ENCODE results near the gene NUP214. TPM values are rescaled to one million over a fixed set of nuclear protein-coding genes. Genes with fewer than 3 reads are reported as not detected.

The NUP214 gene
- total and polyA plus RNA-seq, 2 of the 8 experiments (the other 6 are each of a cell fraction or from before 2014, with no cell fraction given), result 28.6 to 50.2 TPM

DNA sequence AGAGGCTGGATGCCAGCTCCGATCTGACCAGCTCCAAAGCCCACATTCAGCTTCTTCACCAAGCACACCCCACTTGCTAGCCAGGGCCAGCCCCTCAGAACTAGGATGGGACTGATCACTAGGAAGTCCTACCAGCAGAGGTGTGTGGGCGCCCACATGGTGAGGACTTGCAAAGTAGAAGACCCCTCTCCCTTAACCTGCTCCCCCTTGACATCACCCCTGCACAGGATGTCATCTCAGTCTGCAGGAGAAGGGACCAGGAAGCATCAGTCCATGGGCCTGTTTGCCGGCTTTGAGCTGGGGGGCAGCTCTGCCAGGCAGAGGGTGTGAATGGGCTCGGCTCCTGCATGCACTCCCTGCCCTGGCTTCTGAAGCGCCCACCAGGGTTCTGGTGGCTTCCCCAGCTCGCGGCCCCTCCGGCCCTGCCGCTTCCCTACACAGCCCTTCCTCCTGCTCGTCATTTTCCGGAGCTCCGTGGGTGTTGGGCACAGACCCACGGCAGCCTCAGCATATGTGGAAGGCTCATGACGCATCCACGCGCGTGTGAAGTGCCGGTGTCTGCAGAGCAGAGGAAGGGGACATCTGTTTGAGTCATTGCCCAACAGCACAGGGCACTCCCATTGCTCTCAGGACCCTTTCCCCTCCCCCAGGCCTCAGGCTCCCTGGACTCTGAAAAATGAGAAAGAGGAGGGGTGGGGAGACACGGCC is 154.6 kb downstream of the NUP214 start:
- Histone ChIP-seq H4K5ac (ENCODE audit: insufficient read length, low read depth, low read length) (no peak overlapping the region), H3K27me3 (replicated peaks in 1 of 4; ENCODE audit: control insufficient read depth in 3 of 4, extremely low read depth in 1 of 4, insufficient read depth in 3 of 4, low read length in 3 of 4) (peaks cover 2 to 37% (median 24%) of the 10 kb centered on the region in 4 experiments), H3K4me3 (ENCODE audit: extremely low read depth in 1 of 4, insufficient read depth in 2 of 4, low read depth in 3 of 4, low read length in 4 of 4) (no peak overlapping the region), H3K18ac (ENCODE audit: extremely low read depth, low read length) (no peak overlapping the region), H3K23ac (ENCODE audit: insufficient read length) (no peak overlapping the region), H3K27ac (ENCODE audit: low read depth, low read length) (no peak overlapping the region), H4K8ac (ENCODE audit: extremely low read depth, insufficient read depth, low read length) (no peak overlapping the region; the same call in 1 of the 2 replicates), H3K4me1 (replicated peaks in 1 of 4; ENCODE audit: control insufficient read depth in 3 of 4, insufficient read depth in 4 of 4, low read length in 3 of 4) (peaks cover 0 to 23% (median 7%) of the 10 kb centered on the region in 4 experiments; a peak in 5 of 7 replicates), H2BK20ac (ENCODE audit: low read length) (no peak overlapping the region), H4K20me1 (replicated peaks in 1 of 2; ENCODE audit: control insufficient read depth in 1 of 2, insufficient read depth in 2 of 2, low read length in 2 of 2) (peaks cover 0 to 3% of the 10 kb centered on the region in 2 experiments), H3K36me3 (ENCODE audit: control insufficient read depth in 2 of 4, insufficient read depth in 4 of 4, low read length in 3 of 4) (no peaks in the 10 kb centered on the region), H3K4ac (replicated peaks; ENCODE audit: insufficient read length, low read depth, low read length) (no peak overlapping the region), H3K14ac (ENCODE audit: insufficient read length) (no peak overlapping the region), H2BK120ac (replicated peaks; ENCODE audit: low read depth, low read length) (no peak overlapping the region), H2AFZ (ENCODE audit: low read length) (no peak overlapping the region), H2BK12ac (ENCODE audit: low read depth, low read length) (no peak overlapping the region), H3K79me2 (ENCODE audit: control insufficient read depth in 1 of 2, insufficient read depth in 2 of 2, low read length in 2 of 2) (no peaks in the 10 kb centered on the region), H3K56ac (replicated peaks; ENCODE audit: insufficient read length, low read depth, low read length) (no peak overlapping the region), H3K9me3 (ENCODE audit: insufficient read depth in 2 of 2, low read depth in 1 of 2, low read length in 1 of 2) (no peaks in the 10 kb centered on the region), H3K4me2 (ENCODE audit: insufficient read depth in 1 of 2, low read depth in 2 of 2, low read length in 2 of 2) (no peak overlapping the region), H4K91ac (replicated peaks; ENCODE audit: insufficient read length, low read length) (no peak overlapping the region), H2AK5ac (ENCODE audit: low read depth, low read length) (no peak overlapping the region), H3K9ac (replicated peaks in 1 of 4; ENCODE audit: extremely low read depth in 1 of 4, low read depth in 3 of 4, low read length in 3 of 4) (no peak overlapping the region), H2BK15ac (ENCODE audit: low read length) (no peak overlapping the region), H3K79me1 (ENCODE audit: low read depth, low read length) (no peaks in the 10 kb centered on the region), H3K23me2 (ENCODE audit: low read depth, low read length) (peaks cover 8% of the 10 kb centered on the region), H2BK5ac (ENCODE audit: low read depth, low read length) (no peak overlapping the region)
- WGBS, 2 experiments (ENCODE audit: extremely low coverage in 1 of 2, insufficient coverage in 1 of 2, insufficient read length in 1 of 2, insufficient replicate concordance in 2 of 2, low coverage in 1 of 2, low lambda C conversion rate in 2 of 2, missing lambda C conversion rate in 1 of 2), result 83% methylated on average over 19 of the region's 19 CpGs; no CpG with 5 or more reads in 1 of the 2 experiments
- DNase-seq (ENCODE audit: low read depth in 1 of 2, low spot score in 2 of 2), result no peak
- TF ChIP-seq RBBP5 (IDR thresholded peaks at IDR 0.05; ENCODE audit: borderline replicate concordance, low read depth, low read length) (no peak), TEAD4 (IDR thresholded peaks at IDR 0.05; ENCODE audit: low read depth, low read length) (no peak)
- CTCF ChIA-PET (ENCODE audit: partially characterized antibody), result interaction anchor here (0.7 to 1.4 kb wide), 6 partner anchors 9 to 99 kb away, joined by 3 to 5 read pairs (median 3); partner anchors contain the start of gene PLPP7
- POLR2A ChIA-PET (ENCODE audit: partially characterized antibody), result interaction anchor here (1.2 kb wide), 1 partner anchor 21 kb away, joined by 3 read pairs; no protein-coding TSS in a partner anchor
- no peak for FAIRE-seq

All from H1 (cell line).